Peyer's patch (tissue), 4 donors: ENCODE data around the gene UTP4. TPM values are rescaled to one million over a fixed set of nuclear protein-coding genes. Genes with fewer than 3 reads are reported as not detected.

Experiments
- DNase-seq, 3 donors: peaks; one replicate each; pipeline ENCODE4 v3.0.0-alpha.2; 2017 to 2019
- H3K27ac ChIP-seq, 4 donors: fragments of 200-600 bp; sonication (generic); one replicate each; pipeline ENCODE4 v1.5.1; 2016 to 2019
- H3K27me3 ChIP-seq, 2 donors: fragments of 200-600 bp; sonication (generic); one replicate each; pipeline ENCODE4 v1.5.1; 2019
- H3K36me3 ChIP-seq, 3 donors: fragments of 200-600 bp; sonication (generic); one replicate each; pipeline ENCODE4 v1.5.1; 2016 to 2019
- H3K4me1 ChIP-seq, 4 donors: fragments of 200-600 bp; sonication (generic); one replicate each; pipeline ENCODE4 v1.5.1; 2016 to 2019
- H3K4me3 ChIP-seq, 4 donors: fragments of 200-600 bp; sonication (generic); 1 replicate in 3 of 4; 2 replicates in 1 of 4; pipeline ENCODE4 v1.5.1; 2016 to 2019; ENCODE audit warnings: mild to moderate bottlenecking in 1 of 4
- H3K9me3 ChIP-seq, 4 donors: fragments of 200-600 bp; sonication (generic); one replicate each; pipeline ENCODE4 v1.5.1; 2016 to 2019; ENCODE audit warnings: mild to moderate bottlenecking in 1 of 4
- POLR2A ChIP-seq, 2 donors: fragments of 450-650 bp; IDR thresholded peaks; one replicate each; pipeline ENCODE4 v1.5.1; 2017; ENCODE audit warnings: antibody characterized with exemption in 2 of 2, mild to moderate bottlenecking in 2 of 2, moderate library complexity in 2 of 2
- total RNA-seq, 4 donors: library from RNA; depleted of rRNA; stranded (reverse); fragments of >200 nt; gene quantifications; one replicate each; pipeline ENCODE4 v1.1.0, GENCODE V29; 2016
- TF ChIP-seq, protein P1 (sequence below), 6 experiments: fragments of 450-650 bp in 4 of 6; fragments of 200-600 bp in 2 of 6; sonication (generic) in 1 of 6; IDR thresholded peaks; one replicate each; pipeline ENCODE4 v1.5.1; 2017 to 2019; ENCODE audit warnings: antibody characterized with exemption in 6 of 6, mild to moderate bottlenecking in 3 of 6, moderate library complexity in 1 of 6

Gene UTP4
- total RNA-seq, 4 donors from 2014 or later = 8.9 to 19.4 (median 13.1) TPM

DNA sequence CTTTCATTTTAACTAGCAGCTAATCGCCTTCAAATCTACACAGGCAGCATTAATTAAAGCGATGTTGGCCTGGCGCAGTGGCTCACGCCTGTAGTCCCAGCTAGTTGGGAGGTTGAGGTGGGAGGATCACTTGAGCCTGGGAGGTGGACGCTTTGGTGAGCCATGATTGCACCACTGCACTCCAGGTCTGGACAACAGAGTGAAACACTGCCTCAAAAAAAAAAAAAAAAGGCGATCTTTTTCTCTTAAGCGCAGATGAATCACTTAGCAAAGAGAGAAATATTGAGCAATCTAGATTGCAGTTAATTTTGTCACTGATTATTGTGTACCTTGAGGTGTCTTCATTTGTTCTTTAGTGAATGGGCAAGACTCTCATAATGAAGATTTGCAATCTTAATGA lies 66.9 kb downstream of the UTP4 start:
- Histone ChIP-seq H3K27ac (no peak overlapping the region), H3K27me3 (no peaks in the 10 kb centered on the region), H3K4me1 (peaks cover 0 to 7% (median 0%) of the 10 kb centered on the region in 4 donors), H3K9me3 (no peaks in the 10 kb centered on the region), H3K36me3 (no peaks in the 10 kb centered on the region), H3K4me3 (no peak overlapping the region)
- DNase-seq = no peak
- no peak for TF ChIP-seq POLR2A (IDR thresholded peaks at IDR 0.05)
- TF ChIP-seq, protein P1, sequence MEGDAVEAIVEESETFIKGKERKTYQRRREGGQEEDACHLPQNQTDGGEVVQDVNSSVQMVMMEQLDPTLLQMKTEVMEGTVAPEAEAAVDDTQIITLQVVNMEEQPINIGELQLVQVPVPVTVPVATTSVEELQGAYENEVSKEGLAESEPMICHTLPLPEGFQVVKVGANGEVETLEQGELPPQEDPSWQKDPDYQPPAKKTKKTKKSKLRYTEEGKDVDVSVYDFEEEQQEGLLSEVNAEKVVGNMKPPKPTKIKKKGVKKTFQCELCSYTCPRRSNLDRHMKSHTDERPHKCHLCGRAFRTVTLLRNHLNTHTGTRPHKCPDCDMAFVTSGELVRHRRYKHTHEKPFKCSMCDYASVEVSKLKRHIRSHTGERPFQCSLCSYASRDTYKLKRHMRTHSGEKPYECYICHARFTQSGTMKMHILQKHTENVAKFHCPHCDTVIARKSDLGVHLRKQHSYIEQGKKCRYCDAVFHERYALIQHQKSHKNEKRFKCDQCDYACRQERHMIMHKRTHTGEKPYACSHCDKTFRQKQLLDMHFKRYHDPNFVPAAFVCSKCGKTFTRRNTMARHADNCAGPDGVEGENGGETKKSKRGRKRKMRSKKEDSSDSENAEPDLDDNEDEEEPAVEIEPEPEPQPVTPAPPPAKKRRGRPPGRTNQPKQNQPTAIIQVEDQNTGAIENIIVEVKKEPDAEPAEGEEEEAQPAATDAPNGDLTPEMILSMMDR (IDR thresholded peaks at IDR 0.05) = no peak

DNA sequence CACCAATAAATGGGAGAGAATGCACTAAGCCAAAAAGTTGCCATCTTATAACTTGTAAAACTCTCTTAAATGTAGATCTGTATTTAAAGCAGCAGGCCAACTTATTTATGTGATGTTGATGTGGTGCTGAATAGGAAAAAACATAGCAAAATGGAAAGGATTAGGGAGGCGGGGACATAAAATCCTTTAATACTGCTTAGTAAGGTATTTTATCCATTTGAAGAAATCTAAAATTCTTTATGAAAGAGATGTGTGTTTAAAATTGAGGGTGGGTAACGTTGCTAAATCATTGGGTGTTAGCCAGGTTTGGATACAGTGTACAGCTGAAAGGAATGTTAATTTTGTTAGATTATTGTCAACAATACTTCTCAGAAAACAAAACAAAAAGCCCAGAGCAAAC lies 68.8 kb downstream of the UTP4 start:
- TF ChIP-seq, protein P1 (IDR thresholded peaks at IDR 0.05) = no peak
- TF ChIP-seq POLR2A (IDR thresholded peaks at IDR 0.05) = no peak
- Histone ChIP-seq H3K27ac (no peak overlapping the region), H3K27me3 (no peaks in the 10 kb centered on the region), H3K4me1 (peaks cover 0 to 7% (median 0%) of the 10 kb centered on the region in 4 donors), H3K36me3 (no peaks in the 10 kb centered on the region), H3K9me3 (no peaks in the 10 kb centered on the region), H3K4me3 (no peak overlapping the region)
- no peak for DNase-seq

DNA sequence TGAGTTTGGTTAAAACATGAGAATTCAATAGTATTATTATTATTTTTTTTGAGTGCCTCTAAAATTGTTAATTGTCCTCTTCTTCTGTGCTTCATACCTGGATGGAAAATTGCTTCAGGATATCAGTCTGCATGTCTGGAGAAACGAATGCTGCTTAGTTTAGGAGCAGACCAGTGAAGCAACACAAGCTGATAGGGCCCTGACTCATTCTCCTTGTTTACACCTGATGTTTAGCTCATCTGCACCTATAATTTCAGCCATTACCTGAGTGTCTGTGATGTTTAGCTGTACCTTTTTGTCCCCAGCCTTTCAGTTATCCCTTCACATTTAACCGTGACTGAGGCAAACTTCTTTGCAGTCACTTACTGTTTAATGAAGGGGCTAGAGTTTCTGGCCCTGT lies 69.3 kb downstream of the UTP4 start:
- Histone ChIP-seq H3K9me3 (no peaks in the 10 kb centered on the region), H3K27ac (no peak overlapping the region), H3K36me3 (no peaks in the 10 kb centered on the region), H3K4me3 (no peak overlapping the region), H3K4me1 (peaks cover 0 to 7% (median 0%) of the 10 kb centered on the region in 4 donors), H3K27me3 (no peaks in the 10 kb centered on the region)
- DNase-seq = no peak
- TF ChIP-seq POLR2A (IDR thresholded peaks at IDR 0.05) = no peak
- TF ChIP-seq, protein P1 (IDR thresholded peaks at IDR 0.05) = no peak

DNA sequence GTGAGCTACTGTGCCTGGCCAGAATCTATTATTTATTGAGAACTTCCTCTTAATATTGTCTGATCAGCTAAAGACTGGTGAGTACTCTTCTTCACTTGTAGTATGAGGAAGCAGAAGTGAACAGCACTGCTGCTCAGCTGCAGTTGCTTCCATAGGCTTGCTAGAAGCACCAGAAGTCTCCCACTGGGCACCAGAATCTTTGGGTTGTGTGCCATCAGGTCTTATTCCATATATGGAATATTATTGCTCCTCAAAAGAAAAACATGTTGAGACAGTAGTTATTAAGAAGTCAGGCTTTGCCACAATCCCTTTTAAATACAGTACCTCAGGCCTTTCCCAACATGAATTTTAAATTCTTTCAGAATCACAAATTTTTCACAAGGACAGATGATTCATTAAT lies 71.7 kb downstream of the UTP4 start:
- Histone ChIP-seq H3K27ac (peak overlapping the region in 1 of 4 donors; percentile 5), H3K4me3 (no peak overlapping the region), H3K27me3 (no peaks in the 10 kb centered on the region), H3K36me3 (no peaks in the 10 kb centered on the region), H3K9me3 (no peaks in the 10 kb centered on the region), H3K4me1 (peaks cover 0 to 7% (median 0%) of the 10 kb centered on the region in 4 donors)
- no peak for TF ChIP-seq POLR2A (IDR thresholded peaks at IDR 0.05)
- TF ChIP-seq, protein P1 (IDR thresholded peaks at IDR 0.05) = no peak
- DNase-seq = no peak

DNA sequence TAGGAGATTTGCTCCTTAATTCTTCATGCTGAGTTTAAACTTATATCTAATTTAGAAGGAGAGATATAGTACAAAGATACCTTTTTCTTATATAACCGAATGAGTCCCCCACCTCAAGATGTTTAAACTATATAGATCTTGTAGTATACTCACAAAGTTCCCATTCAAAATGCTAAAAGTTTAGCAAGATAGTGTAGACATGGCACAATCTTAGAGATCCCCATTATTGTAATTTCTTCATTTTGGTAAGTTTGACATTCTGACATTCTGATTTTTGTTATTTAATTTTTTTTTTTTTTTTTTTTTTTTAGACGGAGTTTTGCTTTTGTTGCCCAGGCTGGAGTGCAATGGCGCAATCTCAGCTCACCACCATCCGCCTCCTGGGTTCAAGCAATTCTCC lies 77.3 kb downstream of the UTP4 start:
- no peak for TF ChIP-seq POLR2A (IDR thresholded peaks at IDR 0.05)
- TF ChIP-seq, protein P1 (IDR thresholded peaks at IDR 0.05) = no peak

DNA sequence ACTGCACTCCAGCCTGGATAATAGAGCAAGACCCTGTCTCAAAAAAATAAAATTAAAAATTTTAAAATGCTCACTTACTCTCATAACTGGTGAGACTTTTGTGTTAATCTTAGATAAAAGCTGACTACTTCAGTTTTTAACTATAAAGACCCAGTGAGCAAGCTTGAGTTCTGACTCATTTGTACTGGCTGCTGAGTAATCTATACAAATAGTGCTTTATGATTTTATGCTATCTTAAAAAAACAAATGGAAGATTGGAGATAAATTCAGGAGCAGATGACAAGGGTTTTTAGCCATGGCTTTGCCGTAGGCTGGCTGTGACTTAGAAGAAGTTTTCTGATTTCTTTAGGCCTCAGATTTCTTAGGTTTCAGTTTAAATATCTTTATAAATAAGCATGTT lies 85.0 kb downstream of the UTP4 start:
- Histone ChIP-seq H3K36me3 (no peaks in the 10 kb centered on the region), H3K9me3 (no peaks in the 10 kb centered on the region), H3K27me3 (no peaks in the 10 kb centered on the region), H3K27ac (no peak overlapping the region), H3K4me3 (no peak overlapping the region), H3K4me1 (peaks cover 0 to 15% (median 0%) of the 10 kb centered on the region in 4 donors)
- TF ChIP-seq, protein P1 (IDR thresholded peaks at IDR 0.05) = no peak
- no peak for TF ChIP-seq POLR2A (IDR thresholded peaks at IDR 0.05)
- DNase-seq = no peak

More for the DNA sequence above, 77.3 kb downstream of the UTP4 start:
- no peaks in the 10 kb centered on the region for H3K27me3 ChIP-seq
- H3K4me1 ChIP-seq = no peaks in the 10 kb centered on the region
- H3K9me3 ChIP-seq = no peaks in the 10 kb centered on the region
- no peaks in the 10 kb centered on the region for H3K36me3 ChIP-seq
- H3K4me3 ChIP-seq = no peak overlapping the region
- no peak overlapping the region for H3K27ac ChIP-seq
- DNase-seq = no peak
